Astrocyte (in vitro differentiated cells and primary cell): Measurements from ENCODE around the gene PPP1R12B. TPM values are rescaled to one million over a fixed set of nuclear protein-coding genes. Genes with fewer than 3 reads are reported as not detected.

Experiments
- DNase-seq: peaks from one replicate; pipeline ENCODE4 v3.0.0-alpha.2; 2010; ENCODE audit warnings: low read depth
- FAIRE-seq: peaks from 2 replicates; lab custom pipeline; 2011; peaks lifted over from hg19 to GRCh38; lab: Jason Lieb, UNC
- H2AFZ ChIP-seq: 2 replicates; pipeline ENCODE4 v1.6.0; 2012; ENCODE audit warnings: low read depth, low read length, inconsistent platforms
- H3K27ac ChIP-seq: 2 replicates; pipeline ENCODE4 v1.5.1; 2011; ENCODE audit warnings: low read depth, low read length, inconsistent platforms
- H3K27me3 ChIP-seq: 2 replicates; pipeline ENCODE4 v1.6.0; 2011; ENCODE audit warnings: low read length, inconsistent platforms; ENCODE audit not compliant: insufficient read depth
- H3K36me3 ChIP-seq: 2 replicates; pipeline ENCODE4 v1.5.1; 2011; ENCODE audit warnings: low read length, inconsistent platforms; ENCODE audit not compliant: insufficient read depth
- H3K4me1 ChIP-seq: 2 replicates; pipeline ENCODE4 v1.5.1; 2011; ENCODE audit warnings: low read length, inconsistent platforms; ENCODE audit not compliant: insufficient read depth
- H3K4me2 ChIP-seq: 2 replicates; pipeline ENCODE4 v1.6.0; 2012; ENCODE audit warnings: low read length, inconsistent platforms
- H3K4me3 ChIP-seq: 2 replicates; pipeline ENCODE4 v1.5.1; 2011; ENCODE audit warnings: low read depth, mild to moderate bottlenecking, low read length, inconsistent platforms; ENCODE audit not compliant: insufficient read depth
- H3K79me2 ChIP-seq: 2 replicates; pipeline ENCODE4 v1.6.0; 2012; ENCODE audit warnings: mild to moderate bottlenecking, low read length, inconsistent platforms; ENCODE audit not compliant: insufficient read depth
- H3K9ac ChIP-seq: 2 replicates; pipeline ENCODE4 v1.6.0; 2012; ENCODE audit warnings: mild to moderate bottlenecking, low read length, inconsistent platforms
- H3K9me3 ChIP-seq: 2 replicates; pipeline ENCODE4 v1.5.1; 2012; ENCODE audit warnings: low read depth, mild to moderate bottlenecking, low read length, inconsistent platforms; ENCODE audit not compliant: insufficient read depth
- H4K20me1 ChIP-seq: 2 replicates; pipeline ENCODE4 v1.6.0; 2012; ENCODE audit warnings: low read length, inconsistent platforms; ENCODE audit not compliant: insufficient read depth
- H3K27ac Mint-ChIP-seq: one replicate; pipeline ENCODE4 v1.8.0; 2021; ENCODE audit warnings: mild to moderate bottlenecking, mixed read lengths; ENCODE audit not compliant: unreplicated experiment
- H3K27me3 Mint-ChIP-seq: one replicate; pipeline ENCODE4 v1.8.0; 2021; ENCODE audit warnings: low read depth, mixed read lengths; ENCODE audit not compliant: unreplicated experiment
- H3K36me3 Mint-ChIP-seq: one replicate; pipeline ENCODE4 v1.8.0; 2021; ENCODE audit warnings: low read depth, mixed read lengths; ENCODE audit not compliant: unreplicated experiment
- H3K4me1 Mint-ChIP-seq: one replicate; pipeline ENCODE4 v1.8.0; 2021; ENCODE audit warnings: low read depth, mixed read lengths; ENCODE audit not compliant: unreplicated experiment
- H3K4me3 Mint-ChIP-seq: one replicate; pipeline ENCODE4 v1.8.0; 2021; ENCODE audit warnings: mild to moderate bottlenecking, moderate library complexity, mixed read lengths; ENCODE audit not compliant: unreplicated experiment
- H3K9me3 Mint-ChIP-seq: one replicate; pipeline ENCODE4 v1.8.0; 2021; ENCODE audit warnings: mild to moderate bottlenecking, mixed read lengths; ENCODE audit not compliant: unreplicated experiment
- CTCF ChIP-seq: IDR thresholded peaks from 2 replicates; pipeline ENCODE4 v1.5.1; 2011; ENCODE audit warnings: low read depth, mild to moderate bottlenecking, inconsistent platforms, low read length, moderate library complexity; ENCODE audit not compliant: insufficient read depth
- EZH2 ChIP-seq: IDR thresholded peaks from 2 replicates; pipeline ENCODE4 v1.6.1; 2012; ENCODE audit warnings: mild to moderate bottlenecking, low read length, inconsistent platforms; ENCODE audit not compliant: insufficient read depth
- total RNA-seq: library from RNA; stranded (reverse); gene quantifications from 2 replicates; pipeline ENCODE4 v1.2.1, GENCODE V29; 2021

Gene PPP1R12B
- total RNA-seq, 1 donor from 2014 or later: 12.2 TPM

- Histone ChIP-seq H3K4me3 (no peak overlapping the region), H3K4me1 (no peaks in the 10 kb centered on the region), H3K79me2 (no peaks in the 10 kb centered on the region), H3K9ac (no peak overlapping the region), H3K4me2 (no peak overlapping the region), H3K9me3 (no peaks in the 10 kb centered on the region), H3K36me3 (no peaks in the 10 kb centered on the region), H4K20me1 (no peaks in the 10 kb centered on the region), H3K27ac (no peak overlapping the region), H2AFZ (no peak overlapping the region), H3K27me3 (no peaks in the 10 kb centered on the region)
- Mint-ChIP-seq H3K27me3 (peaks cover 58% of the 10 kb centered on the region), H3K9me3 (peaks cover 6% of the 10 kb centered on the region), H3K4me1 (no peaks in the 10 kb centered on the region), H3K27ac (no peak overlapping the region), H3K4me3 (no peak overlapping the region), H3K36me3 (peaks cover 10% of the 10 kb centered on the region)
- DNase-seq: no peak
- FAIRE-seq: no peak
- TF ChIP-seq EZH2 (no peak), CTCF (no peak)
Observed at GRCh38 chr1:202600432-202601041, 252.0 kb downstream of the PPP1R12B start.

- peaks cover 58% of the 10 kb centered on the region for H3K27me3 Mint-ChIP-seq
- no peak for DNase-seq
- FAIRE-seq: no peak
Observed at GRCh38 chr1:202603435-202603834, 254.9 kb downstream of the PPP1R12B start.

More at GRCh38 chr1:202603435-202603834, 254.9 kb downstream of the PPP1R12B start:
- Histone ChIP-seq H2AFZ (no peak overlapping the region), H3K4me3 (no peak overlapping the region), H3K9ac (no peak overlapping the region), H3K79me2 (no peaks in the 10 kb centered on the region), H3K9me3 (no peaks in the 10 kb centered on the region), H3K4me2 (no peak overlapping the region), H4K20me1 (no peaks in the 10 kb centered on the region), H3K27me3 (no peaks in the 10 kb centered on the region), H3K27ac (no peak overlapping the region), H3K4me1 (no peaks in the 10 kb centered on the region), H3K36me3 (no peaks in the 10 kb centered on the region)
- Mint-ChIP-seq H3K27ac (no peak overlapping the region), H3K4me3 (no peak overlapping the region), H3K36me3 (peaks cover 5% of the 10 kb centered on the region), H3K4me1 (no peaks in the 10 kb centered on the region), H3K9me3 (peaks cover 2% of the 10 kb centered on the region)
- TF ChIP-seq CTCF: no peak
- TF ChIP-seq EZH2: no peak
